PC-3 (cell line): ENCODE results near the gene TMPRSS2. TPM values are rescaled to one million over a fixed set of nuclear protein-coding genes. Genes with fewer than 3 reads are reported as not detected.

Experiments
- ATAC-seq: fragments of 200-7000 bp; cut with Tn5 transposase; 2 replicates; pipeline ENCODE4 v1.9.1; 2020; ENCODE audit warnings: mild to moderate bottlenecking, moderate library complexity
- BruUV-seq: library from RNA; stranded (reverse); fragments of 400-500 nt; replicated peaks from 2 replicates; lab custom pipeline; 2021; lab: Mats Ljungman, UMichigan
- CTCF ChIA-PET: fragments of 300-600 bp; sonication (Branson Sonifier 250); formaldehyde crosslinking; loops from one replicate; lab custom pipeline; 2022; ENCODE audit warnings: antibody characterized with exemption; lab: Charles Lee
- POLR2A ChIA-PET: fragments of 300-600 bp; sonication (Branson Sonifier 250); formaldehyde crosslinking; loops from one replicate; lab custom pipeline; 2022; ENCODE audit warnings: antibody characterized with exemption; ENCODE audit not compliant: unreplicated experiment; lab: Charles Lee
- DNase-seq: peaks from one replicate; pipeline ENCODE4 v3.0.0-alpha.2; 2015
- H2AFZ ChIP-seq: fragments of 300-600 bp; sonication (generic); 2 replicates; pipeline ENCODE4 v1.6.0; 2016; ENCODE audit warnings: antibody characterized with exemption, low read length
- H3F3A ChIP-seq: fragments of 300-600 bp; sonication (generic); one replicate; pipeline ENCODE4 v1.6.0; 2017; ENCODE audit warnings: antibody characterized with exemption, low read length, control low read depth, mild to moderate bottlenecking; ENCODE audit not compliant: unreplicated experiment
- H3K27ac ChIP-seq: fragments of 300-600 bp; sonication (generic); 2 replicates; pipeline ENCODE4 v1.5.1; 2016; ENCODE audit warnings: mild to moderate bottlenecking, low read length
- H3K27me3 ChIP-seq: fragments of 300-600 bp; sonication (generic); 2 replicates; pipeline ENCODE4 v1.6.1; 2016; ENCODE audit warnings: low read length, mixed read lengths
- H3K36me3 ChIP-seq: fragments of 300-600 bp; sonication (generic); 2 replicates; pipeline ENCODE4 v1.6.1; 2016; ENCODE audit warnings: low read depth, mixed run types, low read length, mixed read lengths
- H3K4me1 ChIP-seq: fragments of 300-600 bp; sonication (generic); 2 replicates; pipeline ENCODE4 v1.5.1; 2016; ENCODE audit warnings: low read length; ENCODE audit not compliant: insufficient read depth
- H3K4me2 ChIP-seq: fragments of 300-600 bp; sonication (generic); 2 replicates; pipeline ENCODE4 v1.6.0; 2016; ENCODE audit warnings: low read length
- H3K4me3 ChIP-seq: fragments of 300-600 bp; sonication (generic); 2 replicates; pipeline ENCODE4 v1.5.1; 2016; ENCODE audit warnings: mild to moderate bottlenecking, low read length, mixed read lengths
- H3K79me2 ChIP-seq: fragments of 300-600 bp; sonication (generic); 2 replicates; pipeline ENCODE4 v1.6.1; 2017; ENCODE audit warnings: low read length, mixed read lengths
- H3K9ac ChIP-seq: fragments of 300-600 bp; sonication (generic); 2 replicates; pipeline ENCODE4 v1.6.0; 2016; ENCODE audit warnings: mild to moderate bottlenecking, low read length
- H3K9me2 ChIP-seq: fragments of 300-600 bp; sonication (generic); replicated peaks from 2 replicates; pipeline ENCODE4 v1.6.1; 2016; ENCODE audit warnings: mixed run types, low read length, mixed read lengths
- H3K9me3 ChIP-seq: fragments of 300-600 bp; sonication (generic); 2 replicates; pipeline ENCODE4 v1.6.1; 2016; ENCODE audit warnings: low read length, mixed read lengths
- H4K20me1 ChIP-seq: fragments of 300-600 bp; sonication (generic); 2 replicates; pipeline ENCODE4 v1.6.1; 2016; ENCODE audit warnings: low read length, mixed read lengths
- EZH2 ChIP-seq: fragments of 300-600 bp; sonication (generic); IDR thresholded peaks from one replicate; pipeline ENCODE4 v1.6.1; 2017; ENCODE audit warnings: antibody characterized with exemption, mild to moderate bottlenecking, low read length; ENCODE audit not compliant: unreplicated experiment
- EZH2phosphoT487 ChIP-seq: fragments of 300-600 bp; sonication (generic); IDR thresholded peaks from 2 replicates; pipeline ENCODE4 v1.6.1; 2018; ENCODE audit warnings: mild to moderate bottlenecking, antibody characterized with exemption, low read length, borderline replicate concordance
- intact Hi-C: fragments of 100-400 bp; cut with micrococcal nuclease; formaldehyde crosslinking; loops from 2 replicates; pipeline ENCODE4 v1.9.0; 2023
- total RNA-seq: library from RNA; depleted of rRNA; stranded (reverse); fragments of >200 nt; gene quantifications from 2 replicates; pipeline ENCODE4 v1.2.3, GENCODE V29; 2014
- TF ChIP-seq, protein P1 (sequence below): fragments of 300-600 bp; sonication (generic); conservative IDR thresholded peaks from 2 replicates; pipeline ENCODE4 v1.5.1; 2017; ENCODE audit warnings: antibody characterized with exemption, low read depth, mild to moderate bottlenecking, low read length

TMPRSS2 gene
- total RNA-seq, 1 experiment from 2014 or later = 15.8 TPM

- no peak overlapping the region for H3K4me3 ChIP-seq
- peak; percentile 68 for ATAC-seq
- no peaks in the 10 kb centered on the region for H3K9me2 ChIP-seq
- H3K36me3 ChIP-seq = no peaks in the 10 kb centered on the region; the same call in 1 of the 2 replicates
- H3K79me2 ChIP-seq = no peaks in the 10 kb centered on the region
- no peaks in the 10 kb centered on the region for H3K27me3 ChIP-seq
- no peak overlapping the region for H2AFZ ChIP-seq
- no peaks in the 10 kb centered on the region for H4K20me1 ChIP-seq
- BruUV-seq = no TSS peak
- H3K27ac ChIP-seq = no peak overlapping the region
- DNase-seq = peak; percentile 35
- CTCF ChIA-PET = no interaction called here
- H3F3A ChIP-seq = no peaks in the 10 kb centered on the region
- H3K9ac ChIP-seq = no peak overlapping the region
- no peak for TF ChIP-seq EZH2
- TF ChIP-seq EZH2phosphoT487 = no peak
- TF ChIP-seq, protein P1, sequence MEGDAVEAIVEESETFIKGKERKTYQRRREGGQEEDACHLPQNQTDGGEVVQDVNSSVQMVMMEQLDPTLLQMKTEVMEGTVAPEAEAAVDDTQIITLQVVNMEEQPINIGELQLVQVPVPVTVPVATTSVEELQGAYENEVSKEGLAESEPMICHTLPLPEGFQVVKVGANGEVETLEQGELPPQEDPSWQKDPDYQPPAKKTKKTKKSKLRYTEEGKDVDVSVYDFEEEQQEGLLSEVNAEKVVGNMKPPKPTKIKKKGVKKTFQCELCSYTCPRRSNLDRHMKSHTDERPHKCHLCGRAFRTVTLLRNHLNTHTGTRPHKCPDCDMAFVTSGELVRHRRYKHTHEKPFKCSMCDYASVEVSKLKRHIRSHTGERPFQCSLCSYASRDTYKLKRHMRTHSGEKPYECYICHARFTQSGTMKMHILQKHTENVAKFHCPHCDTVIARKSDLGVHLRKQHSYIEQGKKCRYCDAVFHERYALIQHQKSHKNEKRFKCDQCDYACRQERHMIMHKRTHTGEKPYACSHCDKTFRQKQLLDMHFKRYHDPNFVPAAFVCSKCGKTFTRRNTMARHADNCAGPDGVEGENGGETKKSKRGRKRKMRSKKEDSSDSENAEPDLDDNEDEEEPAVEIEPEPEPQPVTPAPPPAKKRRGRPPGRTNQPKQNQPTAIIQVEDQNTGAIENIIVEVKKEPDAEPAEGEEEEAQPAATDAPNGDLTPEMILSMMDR = no peak
- POLR2A ChIA-PET = no interaction called here
- H3K9me3 ChIP-seq = no peaks in the 10 kb centered on the region
- intact Hi-C loops = no loop called here
- H3K4me2 ChIP-seq = no peak overlapping the region
- H3K4me1 ChIP-seq = no peaks in the 10 kb centered on the region
These were observed 19.9 kb downstream of the TMPRSS2 start for GRCh38 chr21:41488080-41488479.

- DNase-seq (no peak), ATAC-seq (no peak)
- no peaks in the 10 kb centered on the region for H3K79me2 ChIP-seq
- H3K36me3 ChIP-seq = no peaks in the 10 kb centered on the region; the same call in 1 of the 2 replicates
- no peaks in the 10 kb centered on the region for H3F3A ChIP-seq
- no peak overlapping the region for H3K9ac ChIP-seq
- ChIA-PET CTCF (no interaction called here), POLR2A (no interaction called here)
- TF ChIP-seq, protein P1 = no peak
- TF ChIP-seq EZH2phosphoT487 = no peak
- no peak for TF ChIP-seq EZH2
- peaks cover 6% of the 10 kb centered on the region for H3K4me1 ChIP-seq
- H2AFZ ChIP-seq = no peak overlapping the region
- intact Hi-C loops = no loop called here
- H3K4me2 ChIP-seq = no peak overlapping the region
- H4K20me1 ChIP-seq = no peaks in the 10 kb centered on the region
- no peaks in the 10 kb centered on the region for H3K9me2 ChIP-seq
- H3K27me3 ChIP-seq = no peaks in the 10 kb centered on the region
- no TSS peak for BruUV-seq
- H3K4me3 ChIP-seq = no peak overlapping the region
- H3K9me3 ChIP-seq = no peaks in the 10 kb centered on the region
- no peak overlapping the region for H3K27ac ChIP-seq
These were observed 20.9 kb downstream of the TMPRSS2 start for GRCh38 chr21:41487082-41487481.

DNA sequence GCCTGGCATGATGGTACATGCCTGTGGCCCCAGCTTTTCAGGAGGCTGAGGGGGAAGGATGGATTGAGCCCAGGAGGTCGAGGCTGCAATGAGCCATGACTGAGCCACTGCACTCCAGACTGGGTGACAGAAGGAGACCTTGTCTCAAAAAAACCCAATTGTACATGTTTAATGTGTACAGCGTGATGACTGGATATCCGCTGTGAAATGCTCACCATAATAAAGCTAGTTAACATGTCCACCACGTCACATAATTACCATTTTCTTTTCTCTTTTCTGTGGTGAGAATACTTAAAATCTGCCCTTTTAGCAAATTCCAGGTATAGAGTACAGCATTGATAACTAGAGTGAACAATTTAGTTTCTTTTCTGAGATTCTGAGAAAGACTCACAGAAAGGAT, 24.0 kb downstream of the TMPRSS2 start:
- H3K4me3 ChIP-seq = no peak overlapping the region
- H4K20me1 ChIP-seq = no peaks in the 10 kb centered on the region
- H3F3A ChIP-seq = no peaks in the 10 kb centered on the region
- H3K4me1 ChIP-seq = peaks cover 7% of the 10 kb centered on the region
- no peak overlapping the region for H3K9ac ChIP-seq
- no peak overlapping the region for H3K4me2 ChIP-seq
- H3K36me3 ChIP-seq = no peaks in the 10 kb centered on the region; the same call in 1 of the 2 replicates
- no peaks in the 10 kb centered on the region for H3K27me3 ChIP-seq
- no peak overlapping the region for H2AFZ ChIP-seq
- H3K9me2 ChIP-seq = no peaks in the 10 kb centered on the region
- H3K79me2 ChIP-seq = no peaks in the 10 kb centered on the region
- CTCF ChIA-PET = no interaction called here
- POLR2A ChIA-PET = no interaction called here
- no TSS peak for BruUV-seq
- ATAC-seq (no peak), DNase-seq (no peak)
- intact Hi-C loops = no loop called here
- no peak overlapping the region for H3K27ac ChIP-seq
- H3K9me3 ChIP-seq = no peaks in the 10 kb centered on the region
- TF ChIP-seq EZH2 (no peak), EZH2phosphoT487 (no peak)
- TF ChIP-seq, protein P1 = no peak
